GM23338 (cell line): Measurements from ENCODE around the gene USP48.

Source experiments
- CREB1 ChIP-seq: fragments of 250-450 bp; sonication (Bioruptor Pico); IDR thresholded peaks from 2 replicates; pipeline ENCODE4 v1.5.0; 2020; ENCODE audit warnings: low read depth, mild to moderate bottlenecking, moderate library complexity
- CTCF ChIP-seq, 2 experiments: fragments of 200-600 bp in 1 of 2; sonication (generic) in 1 of 2; conservative IDR thresholded peaks; 2 replicates each; pipeline versions ENCODE4 v1.5.1 to v1.6.1; 2016 to 2017; ENCODE audit warnings: antibody characterized with exemption in 2 of 2, low read depth in 2 of 2, mild to moderate bottlenecking in 2 of 2, moderate library complexity in 1 of 2
- EZH2 ChIP-seq: fragments of 200-600 bp; sonication (generic); IDR thresholded peaks from one replicate; pipeline ENCODE4 v1.8.0; 2017; ENCODE audit warnings: antibody characterized with exemption, mild to moderate bottlenecking, low read depth; ENCODE audit not compliant: unreplicated experiment
- REST ChIP-seq: IDR thresholded peaks from one replicate; pipeline ENCODE4 v1.6.1; 2018; ENCODE audit warnings: antibody characterized with exemption; ENCODE audit not compliant: unreplicated experiment

GRCh38 chr1:21629971-21630370, 153.0 kb downstream of the USP48 start:
- TF ChIP-seq CTCF (conservative IDR thresholded peaks at IDR 0.05; ENCODE audit: low read depth in 2 of 2) (no peak), EZH2 (no peak), CREB1 (CRISPR knock-in tag) (no peak), REST (no peak)
